Activated gamma-delta T cell treated with Interleukin-2 at 50 U/mL for 16 hours (primary cell): ENCODE measurements around the gene WIPF2.
"Not testable (repeated sequence)": the region's sequence is repeated elsewhere in the genome, so short reads cannot be mapped to it uniquely, and the experiment has no call there.

Experiments used
- DNase-seq: peaks from one replicate; pipeline ENCODE4 v3.0.0-alpha.2; 2020

The WIPF2 gene

GRCh38 chr17:40299159-40299757 lies 80.2 kb downstream of the WIPF2 start:
- DNase-seq: not testable (repeated sequence)

GRCh38 chr17:40301315-40301714 lies 82.2 kb downstream of the WIPF2 start:
- DNase-seq: no peak

- peak; percentile 62 for DNase-seq
Observed at GRCh38 chr17:40303009-40303657, 84.0 kb downstream of the WIPF2 start.

GRCh38 chr17:40303708-40304551 lies 84.8 kb downstream of the WIPF2 start:
- no peak for DNase-seq

GRCh38 chr17:40304552-40304863 lies 85.4 kb downstream of the WIPF2 start:
- not testable (repeated sequence) for DNase-seq

- not testable (repeated sequence) for DNase-seq
Observed at GRCh38 chr17:40304866-40305265, 85.8 kb downstream of the WIPF2 start.

- no peak for DNase-seq
Observed at GRCh38 chr17:40306395-40306794, 87.3 kb downstream of the WIPF2 start.

GRCh38 chr17:40307001-40307730 lies 88.1 kb downstream of the WIPF2 start:
- no peak for DNase-seq

GRCh38 chr17:40307740-40308239 lies 88.7 kb downstream of the WIPF2 start:
- DNase-seq: no peak

- DNase-seq: no peak
Observed at GRCh38 chr17:40309031-40309948, 90.2 kb downstream of the WIPF2 start, which contains the start of gene RARA. Gene RARA (plus strand): TSS chr17:40309180. CDS start chr17:40331219, 22,039 bp downstream.

GRCh38 chr17:40309949-40310510 lies 90.9 kb downstream of the WIPF2 start:
- DNase-seq: peak; percentile 42

GRCh38 chr17:40310882-40311391 lies 91.8 kb downstream of the WIPF2 start:
- no peak for DNase-seq

- no peak for DNase-seq
Observed at GRCh38 chr17:40311575-40311974, 92.5 kb downstream of the WIPF2 start.

- DNase-seq: no peak
Observed at GRCh38 chr17:40312131-40312731, 93.1 kb downstream of the WIPF2 start.

- DNase-seq: no peak
Observed at GRCh38 chr17:40312893-40313667, 94.0 kb downstream of the WIPF2 start.

GRCh38 chr17:40313668-40314583 lies 94.8 kb downstream of the WIPF2 start:
- no peak for DNase-seq

GRCh38 chr17:40314584-40314956 lies 95.5 kb downstream of the WIPF2 start:
- DNase-seq: peak; percentile 93

- no peak for DNase-seq
Observed at GRCh38 chr17:40315206-40315605, 96.1 kb downstream of the WIPF2 start.
